ENCODE data around the gene RRN3. TPM values are rescaled to one million over a fixed set of nuclear protein-coding genes. Genes with fewer than 3 reads are reported as not detected.
"Not testable (repeated sequence)": the region's sequence is repeated elsewhere in the genome, so short reads cannot be mapped to it uniquely, and the experiment has no call there.

Gene RRN3
- 24.4 TPM for polyA plus RNA-seq (2013, experiment 1 of 2; ENCODE audit: insufficient read length)
- polyA plus RNA-seq (2013, experiment 2 of 2; ENCODE audit: insufficient read length): 23.7 TPM

GRCh38 chr16:15093955-15094827, at the start of gene RRN3:
Gene RRN3 (minus strand): TSS chr16:15094272. CDS start chr16:15094233, 39 bp downstream.
- peak; percentile 92 for DNase-seq

DNA sequence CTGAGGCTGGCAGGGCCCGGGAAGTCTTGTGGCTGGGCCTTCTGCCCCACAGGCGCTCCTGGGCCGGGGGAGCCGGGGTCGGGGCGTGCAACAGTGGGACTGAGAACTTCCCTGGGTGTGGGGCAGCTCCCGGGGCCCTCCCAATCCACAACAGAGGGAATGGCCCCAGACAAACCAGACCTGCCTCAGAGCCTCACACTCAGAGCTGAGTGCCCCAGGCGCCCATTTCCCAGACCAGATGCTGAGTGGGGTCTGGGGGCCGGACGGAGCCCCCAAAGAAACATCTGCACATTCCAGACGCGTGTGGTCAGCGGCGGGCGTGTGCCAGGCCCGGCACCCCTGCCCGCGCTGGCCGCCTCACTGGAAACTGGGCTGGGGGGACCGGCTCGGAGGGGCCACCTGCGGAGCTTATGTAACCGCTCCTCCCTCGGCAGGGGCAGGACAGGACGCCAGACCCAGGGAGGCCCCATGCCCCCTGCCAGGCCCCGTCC, 49.6 kb upstream of the RRN3 start:
- DNase-seq: not testable (repeated sequence)

GRCh38 chr16:15142891-15143600, 49.0 kb upstream of the RRN3 start:
- DNase-seq: not testable (repeated sequence)

GRCh38 chr16:15142107-15142890, 48.2 kb upstream of the RRN3 start:
- not testable (repeated sequence) for DNase-seq

DNA sequence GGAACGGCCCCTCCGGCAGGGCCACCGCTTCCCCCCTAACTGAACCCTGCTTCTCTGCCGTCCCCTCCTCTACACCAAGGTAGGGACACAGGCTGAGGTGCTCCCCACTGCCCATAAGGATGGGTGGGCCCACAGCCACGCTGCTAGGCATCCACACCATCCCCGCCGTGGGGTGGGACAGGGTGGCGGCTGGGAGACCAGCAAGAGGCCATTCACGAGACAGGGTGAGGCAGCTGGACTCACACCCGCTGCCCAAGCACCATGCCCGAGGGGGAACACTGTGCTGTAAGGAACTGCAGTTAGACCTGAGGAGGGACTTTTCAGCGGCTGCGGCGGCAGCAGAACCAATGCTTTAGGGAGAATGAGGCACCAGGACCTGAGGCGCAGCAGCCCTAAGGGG, 47.5 kb upstream of the RRN3 start:
- no peak for DNase-seq

DNA sequence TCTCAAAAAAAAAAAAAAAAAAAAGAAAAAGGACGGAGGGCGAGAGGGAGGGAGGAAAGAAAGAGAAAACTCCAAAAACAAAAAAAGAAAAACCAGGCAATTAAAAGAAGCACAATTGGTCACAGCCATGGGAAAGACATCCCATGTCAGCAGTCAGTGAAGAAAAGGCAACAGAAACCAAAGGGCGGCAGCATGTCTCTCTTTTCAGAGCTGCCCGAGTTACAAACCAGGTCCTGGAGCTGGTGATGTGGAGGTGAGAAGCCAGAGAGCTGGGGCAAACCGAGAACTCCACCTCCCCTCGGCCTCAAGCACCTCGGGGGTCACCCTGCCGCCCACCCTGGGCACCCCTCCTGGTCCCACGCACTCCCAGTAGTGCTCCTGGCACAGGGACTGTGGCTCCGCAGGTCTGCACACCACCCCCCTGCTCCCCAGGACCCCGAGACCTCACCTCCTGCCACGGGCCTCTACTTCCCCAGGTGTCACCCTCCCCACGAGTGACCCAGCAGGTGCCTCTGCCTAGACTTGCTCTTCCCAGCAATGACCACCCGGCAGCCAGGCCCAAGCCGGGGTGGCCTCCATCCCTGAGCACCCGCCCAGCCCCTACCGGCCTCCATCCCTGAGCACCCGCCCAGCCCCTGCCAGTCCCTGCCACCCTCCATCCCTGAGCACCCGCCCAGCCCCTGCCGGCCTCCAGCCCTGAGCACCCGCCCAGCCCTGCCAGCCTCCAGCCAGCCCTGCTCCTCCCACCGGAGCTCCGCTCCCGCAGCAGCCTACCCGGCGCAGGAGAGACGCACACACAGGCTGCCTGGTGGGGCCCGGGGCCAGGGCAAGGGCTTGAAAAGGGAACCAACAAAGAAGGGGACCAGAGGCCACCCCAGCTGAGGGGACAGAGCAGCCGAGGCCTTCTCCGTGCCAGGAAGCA, 46.6 kb upstream of the RRN3 start:
- DNase-seq: not testable (repeated sequence)

DNA sequence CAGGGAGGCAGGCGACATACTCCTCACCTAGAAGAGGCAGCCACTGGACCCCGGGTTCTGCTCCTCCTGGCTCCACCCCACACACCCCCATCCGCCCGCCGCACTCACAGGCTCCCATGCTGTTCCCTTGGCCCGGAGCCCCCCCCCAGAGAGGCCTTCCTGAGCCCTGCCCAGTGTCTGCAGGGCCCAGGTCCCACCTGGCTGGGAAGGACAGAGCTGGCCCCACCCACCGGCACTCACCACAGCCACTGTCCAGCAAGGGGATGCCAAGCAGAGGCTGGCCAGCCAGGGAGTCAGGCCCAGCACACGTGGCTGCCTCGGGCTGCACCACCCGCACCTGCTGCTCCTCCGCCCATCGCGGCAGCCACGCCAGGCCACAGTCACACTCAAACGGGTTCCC, 43.4 kb upstream of the RRN3 start:
- DNase-seq: not testable (repeated sequence)

GRCh38 chr16:15135483-15136360, 41.6 kb upstream of the RRN3 start:
- not testable (repeated sequence) for DNase-seq

- not testable (repeated sequence) for DNase-seq
Observed at GRCh38 chr16:15134752-15135482, 40.8 kb upstream of the RRN3 start.

- DNase-seq: not testable (repeated sequence)
Observed at GRCh38 chr16:15133554-15133953, 39.5 kb upstream of the RRN3 start.

DNA sequence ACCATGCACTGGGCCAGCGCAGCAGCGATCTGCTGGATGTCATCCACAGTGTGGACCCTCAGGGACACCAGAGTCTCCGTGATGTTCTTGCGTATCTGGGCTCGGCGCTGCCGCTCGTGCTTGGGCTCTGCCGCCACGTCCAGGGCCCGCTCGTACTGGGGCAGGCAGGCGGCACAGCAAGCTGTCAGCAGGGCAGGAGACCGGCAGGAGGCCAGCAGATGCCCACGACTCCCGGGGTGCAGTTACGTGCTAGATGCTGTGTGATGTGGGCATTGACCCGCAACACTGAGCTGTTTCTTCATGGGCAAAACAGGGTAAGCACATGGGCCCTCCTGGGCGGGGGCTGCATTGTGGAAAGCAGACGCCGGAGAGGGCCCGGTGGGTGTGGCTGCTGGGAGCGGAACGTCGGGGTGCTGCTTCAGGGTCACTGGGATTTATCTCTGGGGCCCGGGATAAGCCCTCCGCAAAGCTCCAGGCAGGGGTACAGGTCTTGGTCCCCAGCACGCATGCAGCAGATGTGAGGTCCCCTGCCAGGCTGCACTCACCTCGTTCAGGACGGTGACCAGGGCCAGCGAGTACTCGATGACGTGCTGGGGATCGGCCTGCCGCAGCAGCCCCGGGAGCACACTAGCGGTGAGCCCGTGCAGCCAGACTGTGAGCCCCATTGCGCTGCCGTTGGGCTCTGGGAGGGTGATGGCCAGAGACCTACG, 38.8 kb upstream of the RRN3 start:
- not testable (repeated sequence) for DNase-seq

DNA sequence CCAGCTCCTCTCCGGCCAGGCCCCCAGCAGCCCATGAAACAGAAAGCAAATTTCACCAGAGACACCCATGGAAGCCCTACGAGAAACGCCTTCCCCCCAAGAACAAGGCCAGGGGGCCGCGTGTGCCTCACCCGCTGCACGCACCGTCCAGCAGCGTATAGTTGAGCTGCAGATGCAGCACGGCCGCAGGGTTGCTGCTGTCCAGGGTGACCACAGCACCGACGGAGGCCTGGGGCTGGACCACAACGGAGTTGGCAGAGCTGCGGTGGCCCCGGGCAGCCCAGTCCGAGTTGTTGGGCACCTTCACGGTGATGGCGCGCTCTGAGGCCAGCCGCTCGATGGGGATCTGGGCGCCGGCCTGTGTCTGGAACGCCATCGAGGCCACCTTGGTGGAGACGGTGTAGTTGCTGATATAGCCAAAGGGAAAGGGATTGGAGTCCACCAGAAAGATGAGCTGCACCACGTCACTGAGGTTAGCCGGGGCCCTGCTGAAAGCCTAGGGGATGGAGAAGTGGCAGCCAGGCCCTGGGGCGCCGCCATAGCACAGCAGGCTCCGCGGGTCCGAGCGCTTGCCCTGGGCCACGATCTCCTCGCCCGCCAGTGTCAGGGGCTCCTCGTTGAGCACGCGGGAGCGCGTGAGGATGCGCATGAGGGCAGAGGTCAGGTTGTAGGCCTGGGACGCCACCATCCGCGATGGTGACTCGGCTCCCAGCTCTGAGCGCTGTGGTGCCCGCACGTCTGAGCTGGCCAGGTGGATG, 37.0 kb upstream of the RRN3 start:
- not testable (repeated sequence) for DNase-seq

GRCh38 chr16:15130256-15130932, 36.3 kb upstream of the RRN3 start:
- DNase-seq: not testable (repeated sequence)

- not testable (repeated sequence) for DNase-seq
Observed at GRCh38 chr16:15127641-15128425, 33.8 kb upstream of the RRN3 start.

GRCh38 chr16:15100372-15100987, 6.4 kb upstream of the RRN3 start:
- DNase-seq: not testable (repeated sequence)

- not testable (repeated sequence) for DNase-seq
Observed at GRCh38 chr16:15099366-15099909, 5.4 kb upstream of the RRN3 start.
